HepG2 (cell line): ENCODE results near the gene HERC5. TPM values are rescaled to one million over a fixed set of nuclear protein-coding genes. Genes with fewer than 3 reads are reported as not detected.
A peak's percentile ranks its signal among the peaks of the same experiment; 100 is the strongest.

ENCODE experiments used
- DNMT3B ChIP-seq: conservative IDR thresholded peaks from 2 replicates; pipeline ENCODE4 v1.6.1; 2016; ENCODE audit warnings: missing biosample characterization, control low read depth
- IKZF1 ChIP-seq: fragments of 450-650 bp; IDR thresholded peaks from 2 replicates; pipeline ENCODE4 v1.7.1; 2016
- KMT2A ChIP-seq: sonication (generic); formaldehyde crosslinking; IDR thresholded peaks from 2 replicates; pipeline ENCODE4 v1.4.0; 2020; ENCODE audit warnings: missing genetic modification reagents
- RBAK ChIP-seq: sonication (generic); formaldehyde crosslinking; IDR thresholded peaks from 2 replicates; pipeline ENCODE4 v1.5.1; 2020; ENCODE audit warnings: mild to moderate bottlenecking, missing genetic modification reagents
- U2AF1 ChIP-seq: fragments of 200-400 bp; formaldehyde crosslinking; optimal IDR thresholded peaks from 2 replicates; pipeline ENCODE3; 2017; ENCODE audit warnings: mild to moderate bottlenecking, low read depth, low read length
- U2AF2 ChIP-seq: fragments of 200-400 bp; formaldehyde crosslinking; IDR thresholded peaks from 2 replicates; pipeline ENCODE4 v1.6.1; 2017; ENCODE audit warnings: low read depth, mild to moderate bottlenecking, low read length
- ZNF253 ChIP-seq: sonication (generic); formaldehyde crosslinking; IDR thresholded peaks from 2 replicates; pipeline ENCODE4 v1.8.0; 2022; ENCODE audit warnings: mild to moderate bottlenecking, missing genetic modification reagents, borderline replicate concordance
- ZNF337 ChIP-seq: sonication (generic); formaldehyde crosslinking; IDR thresholded peaks from 2 replicates; pipeline ENCODE4 v1.5.1; 2020; ENCODE audit warnings: missing genetic modification reagents, low read depth, mild to moderate bottlenecking, borderline replicate concordance
- ZNF713 ChIP-seq: sonication (generic); formaldehyde crosslinking; IDR thresholded peaks from 2 replicates; pipeline ENCODE4 v1.4.0; 2020; ENCODE audit warnings: mild to moderate bottlenecking, missing genetic modification reagents
- ZNF724P ChIP-seq: sonication (generic); formaldehyde crosslinking; IDR thresholded peaks from 2 replicates; pipeline ENCODE4 v1.8.0; 2022; ENCODE audit warnings: missing genetic modification reagents, borderline replicate concordance
- ZNF775 ChIP-seq: sonication (generic); formaldehyde crosslinking; IDR thresholded peaks from 2 replicates; pipeline ENCODE4 v1.4.0; 2020; ENCODE audit warnings: missing genetic modification reagents, mild to moderate bottlenecking, moderate library complexity, borderline replicate concordance
- polyA plus RNA-seq, 8 experiments: library from polyadenylated mRNA; depleted of rRNA in 3 of 8; stranded (reverse) in 7 of 8; unstranded in 1 of 8; fragments of >200 nt; fragmentation: Illumina TruSeq in 4 of 8; extraction: Trizol in 4 of 8; gene quantifications; 2 replicates each; pipeline versions ENCODE4 v1.2.1 to v1.2.3, GENCODE V29; 2011 to 2016; ENCODE audit warnings: low read depth in 4 of 8, missing spikeins in 1 of 8, mixed read lengths in 1 of 8; ENCODE audit not compliant: insufficient read depth in 1 of 8
- total RNA-seq, 5 experiments: library from RNA; depleted of rRNA; stranded (reverse); fragments of >200 nt; fragmentation: Illumina TruSeq; extraction: Trizol; gene quantifications; 2 replicates each; pipeline ENCODE4 v1.2.3, GENCODE V29; 2016; ENCODE audit warnings: low read depth in 1 of 5
- TF ChIP-seq, protein P1 (sequence below): sonication (generic); formaldehyde crosslinking; IDR thresholded peaks from one replicate; pipeline ENCODE4 v1.5.1; 2020; ENCODE audit warnings: mild to moderate bottlenecking, missing genetic modification reagents; ENCODE audit errors: not compliant biosample characterization
- TF ChIP-seq, protein P2 (sequence below): sonication (generic); formaldehyde crosslinking; IDR thresholded peaks from 2 replicates; pipeline ENCODE4 v1.5.0; 2020; ENCODE audit warnings: missing genetic modification reagents
- TF ChIP-seq, protein P3 (sequence below): IDR thresholded peaks from 2 replicates; pipeline ENCODE4 v1.6.1; 2016
- TF ChIP-seq, protein P4 (sequence below): sonication (generic); formaldehyde crosslinking; IDR thresholded peaks from 2 replicates; pipeline ENCODE4 v1.8.1; 2022; ENCODE audit warnings: mild to moderate bottlenecking, missing genetic modification reagents

HERC5 gene
- total and polyA plus RNA-seq, 2 of the 13 experiments (the other 11 are each of a cell fraction or from before 2014, with no cell fraction given), result 0.13 to 0.33 TPM

DNA sequence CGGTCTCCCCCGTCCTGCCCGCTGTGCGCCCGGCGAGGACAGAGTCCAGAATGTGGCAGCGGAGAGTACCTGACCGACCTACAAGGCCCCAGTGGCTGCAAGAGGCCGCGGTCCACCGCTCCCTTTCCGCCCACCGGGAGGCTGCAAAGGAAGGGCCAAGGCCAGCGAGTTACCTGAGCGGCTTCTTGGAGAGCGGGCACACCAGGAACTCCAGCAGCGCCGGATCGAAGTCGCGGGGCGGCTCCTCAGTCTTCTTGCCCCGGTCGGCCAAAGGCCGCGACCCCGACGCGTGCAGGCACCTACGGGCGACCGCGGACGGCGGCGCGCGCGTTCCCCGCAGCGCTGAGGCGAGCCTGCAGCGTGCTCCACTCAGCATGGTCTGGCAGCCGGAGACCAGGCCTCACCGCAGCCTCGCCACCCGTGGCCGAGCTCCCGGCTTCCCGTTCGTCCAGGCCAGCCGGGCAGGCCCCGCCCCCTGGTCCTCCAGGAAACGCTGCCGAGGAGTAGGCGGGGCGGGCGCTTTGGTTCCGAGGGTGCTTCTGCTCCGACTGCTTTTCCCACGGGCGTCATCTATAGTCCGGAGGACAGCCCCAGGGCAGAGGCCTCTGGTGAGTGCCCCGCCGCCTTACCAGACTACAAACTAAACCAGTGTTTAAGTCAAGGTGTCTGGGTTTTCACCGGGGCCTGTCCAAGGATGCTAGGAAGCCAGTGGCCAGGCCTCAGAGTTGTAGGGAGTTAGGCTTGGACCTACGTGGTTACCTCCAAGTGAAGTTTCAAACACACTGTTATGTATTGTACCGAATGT, 66.6 kb downstream of the HERC5 start, which contains the start of gene PYURF (continued):
- TF ChIP-seq, protein P1, sequence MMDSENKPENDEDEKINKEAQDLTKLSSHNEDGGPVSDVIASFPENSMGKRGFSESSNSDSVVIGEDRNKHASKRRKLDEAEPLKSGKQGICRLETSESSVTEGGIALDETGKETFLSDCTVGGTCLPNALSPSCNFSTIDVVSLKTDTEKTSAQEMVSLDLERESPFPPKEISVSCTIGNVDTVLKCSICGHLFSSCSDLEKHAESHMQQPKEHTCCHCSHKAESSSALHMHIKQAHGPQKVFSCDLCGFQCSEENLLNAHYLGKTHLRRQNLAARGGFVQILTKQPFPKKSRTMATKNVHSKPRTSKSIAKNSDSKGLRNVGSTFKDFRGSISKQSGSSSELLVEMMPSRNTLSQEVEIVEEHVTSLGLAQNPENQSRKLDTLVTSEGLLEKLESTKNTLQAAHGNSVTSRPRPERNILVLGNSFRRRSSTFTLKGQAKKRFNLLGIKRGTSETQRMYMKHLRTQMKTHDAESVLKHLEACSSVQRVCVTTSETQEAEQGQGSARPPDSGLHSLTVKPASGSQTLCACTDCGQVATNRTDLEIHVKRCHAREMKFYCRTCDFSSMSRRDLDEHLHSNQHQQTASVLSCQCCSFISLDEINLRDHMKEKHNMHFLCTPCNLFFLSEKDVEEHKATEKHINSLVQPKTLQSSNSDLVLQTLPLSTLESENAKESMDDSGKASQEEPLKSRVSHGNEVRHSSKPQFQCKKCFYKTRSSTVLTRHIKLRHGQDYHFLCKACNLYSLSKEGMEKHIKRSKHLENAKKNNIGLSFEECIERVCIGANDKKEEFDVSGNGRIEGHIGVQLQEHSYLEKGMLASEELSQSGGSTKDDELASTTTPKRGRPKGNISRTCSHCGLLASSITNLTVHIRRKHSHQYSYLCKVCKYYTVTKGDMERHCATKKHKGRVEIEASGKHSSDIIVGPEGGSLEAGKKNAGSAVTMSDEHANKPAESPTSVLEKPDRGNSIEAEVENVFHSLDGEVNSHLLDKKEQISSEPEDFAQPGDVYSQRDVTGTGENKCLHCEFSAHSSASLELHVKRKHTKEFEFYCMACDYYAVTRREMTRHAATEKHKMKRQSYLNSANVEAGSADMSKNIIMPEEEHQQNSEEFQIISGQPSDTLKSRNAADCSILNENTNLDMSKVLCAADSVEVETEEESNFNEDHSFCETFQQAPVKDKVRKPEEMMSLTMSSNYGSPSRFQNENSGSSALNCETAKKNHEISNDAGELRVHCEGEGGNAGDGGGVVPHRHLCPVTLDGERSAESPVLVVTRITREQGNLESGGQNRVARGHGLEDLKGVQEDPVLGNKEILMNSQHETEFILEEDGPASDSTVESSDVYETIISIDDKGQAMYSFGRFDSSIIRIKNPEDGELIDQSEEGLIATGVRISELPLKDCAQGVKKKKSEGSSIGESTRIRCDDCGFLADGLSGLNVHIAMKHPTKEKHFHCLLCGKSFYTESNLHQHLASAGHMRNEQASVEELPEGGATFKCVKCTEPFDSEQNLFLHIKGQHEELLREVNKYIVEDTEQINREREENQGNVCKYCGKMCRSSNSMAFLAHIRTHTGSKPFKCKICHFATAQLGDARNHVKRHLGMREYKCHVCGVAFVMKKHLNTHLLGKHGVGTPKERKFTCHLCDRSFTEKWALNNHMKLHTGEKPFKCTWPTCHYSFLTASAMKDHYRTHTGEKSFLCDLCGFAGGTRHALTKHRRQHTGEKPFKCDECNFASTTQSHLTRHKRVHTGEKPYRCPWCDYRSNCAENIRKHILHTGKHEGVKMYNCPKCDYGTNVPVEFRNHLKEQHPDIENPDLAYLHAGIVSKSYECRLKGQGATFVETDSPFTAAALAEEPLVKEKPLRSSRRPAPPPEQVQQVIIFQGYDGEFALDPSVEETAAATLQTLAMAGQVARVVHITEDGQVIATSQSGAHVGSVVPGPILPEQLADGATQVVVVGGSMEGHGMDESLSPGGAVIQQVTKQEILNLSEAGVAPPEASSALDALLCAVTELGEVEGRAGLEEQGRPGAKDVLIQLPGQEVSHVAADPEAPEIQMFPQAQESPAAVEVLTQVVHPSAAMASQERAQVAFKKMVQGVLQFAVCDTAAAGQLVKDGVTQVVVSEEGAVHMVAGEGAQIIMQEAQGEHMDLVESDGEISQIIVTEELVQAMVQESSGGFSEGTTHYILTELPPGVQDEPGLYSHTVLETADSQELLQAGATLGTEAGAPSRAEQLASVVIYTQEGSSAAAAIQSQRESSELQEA (CRISPR knock-in tag), result peak; percentile 10
- TF ChIP-seq, protein P2, sequence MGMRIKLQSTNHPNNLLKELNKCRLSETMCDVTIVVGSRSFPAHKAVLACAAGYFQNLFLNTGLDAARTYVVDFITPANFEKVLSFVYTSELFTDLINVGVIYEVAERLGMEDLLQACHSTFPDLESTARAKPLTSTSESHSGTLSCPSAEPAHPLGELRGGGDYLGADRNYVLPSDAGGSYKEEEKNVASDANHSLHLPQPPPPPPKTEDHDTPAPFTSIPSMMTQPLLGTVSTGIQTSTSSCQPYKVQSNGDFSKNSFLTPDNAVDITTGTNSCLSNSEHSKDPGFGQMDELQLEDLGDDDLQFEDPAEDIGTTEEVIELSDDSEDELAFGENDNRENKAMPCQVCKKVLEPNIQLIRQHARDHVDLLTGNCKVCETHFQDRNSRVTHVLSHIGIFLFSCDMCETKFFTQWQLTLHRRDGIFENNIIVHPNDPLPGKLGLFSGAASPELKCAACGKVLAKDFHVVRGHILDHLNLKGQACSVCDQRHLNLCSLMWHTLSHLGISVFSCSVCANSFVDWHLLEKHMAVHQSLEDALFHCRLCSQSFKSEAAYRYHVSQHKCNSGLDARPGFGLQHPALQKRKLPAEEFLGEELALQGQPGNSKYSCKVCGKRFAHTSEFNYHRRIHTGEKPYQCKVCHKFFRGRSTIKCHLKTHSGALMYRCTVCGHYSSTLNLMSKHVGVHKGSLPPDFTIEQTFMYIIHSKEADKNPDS (CRISPR knock-in tag), result peak; percentile 57; the same call in 1 of the 2 replicates
- TF ChIP-seq, protein P3, sequence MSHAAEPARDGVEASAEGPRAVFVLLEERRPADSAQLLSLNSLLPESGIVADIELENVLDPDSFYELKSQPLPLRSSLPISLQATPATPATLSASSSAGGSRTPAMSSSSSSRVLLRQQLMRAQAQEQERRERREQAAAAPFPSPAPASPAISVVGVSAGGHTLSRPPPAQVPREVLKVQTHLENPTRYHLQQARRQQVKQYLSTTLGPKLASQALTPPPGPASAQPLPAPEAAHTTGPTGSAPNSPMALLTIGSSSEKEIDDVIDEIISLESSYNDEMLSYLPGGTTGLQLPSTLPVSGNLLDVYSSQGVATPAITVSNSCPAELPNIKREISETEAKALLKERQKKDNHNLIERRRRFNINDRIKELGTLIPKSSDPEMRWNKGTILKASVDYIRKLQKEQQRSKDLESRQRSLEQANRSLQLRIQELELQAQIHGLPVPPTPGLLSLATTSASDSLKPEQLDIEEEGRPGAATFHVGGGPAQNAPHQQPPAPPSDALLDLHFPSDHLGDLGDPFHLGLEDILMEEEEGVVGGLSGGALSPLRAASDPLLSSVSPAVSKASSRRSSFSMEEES, result peak; percentile 51
- TF ChIP-seq ZNF337 (peak; percentile 67; the same call in 1 of the 2 replicates), KMT2A (CRISPR knock-in tag) (peak; percentile 96), DNMT3B (CRISPR knock-in tag) (no peak), ZNF775 (CRISPR knock-in tag) (peak; percentile 55; the same call in 1 of the 2 replicates), IKZF1 (no peak), ZNF253 (CRISPR knock-in tag) (peak; percentile 76; the same call in 1 of the 2 replicates), RBAK (no peak), ZNF713 (peak; percentile 91), U2AF2 (no peak), U2AF1 (no peak), ZNF724P (CRISPR knock-in tag) (peak; percentile 92)
- TF ChIP-seq, protein P4, sequence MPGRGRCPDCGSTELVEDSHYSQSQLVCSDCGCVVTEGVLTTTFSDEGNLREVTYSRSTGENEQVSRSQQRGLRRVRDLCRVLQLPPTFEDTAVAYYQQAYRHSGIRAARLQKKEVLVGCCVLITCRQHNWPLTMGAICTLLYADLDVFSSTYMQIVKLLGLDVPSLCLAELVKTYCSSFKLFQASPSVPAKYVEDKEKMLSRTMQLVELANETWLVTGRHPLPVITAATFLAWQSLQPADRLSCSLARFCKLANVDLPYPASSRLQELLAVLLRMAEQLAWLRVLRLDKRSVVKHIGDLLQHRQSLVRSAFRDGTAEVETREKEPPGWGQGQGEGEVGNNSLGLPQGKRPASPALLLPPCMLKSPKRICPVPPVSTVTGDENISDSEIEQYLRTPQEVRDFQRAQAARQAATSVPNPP, result peak; percentile 52; the same call in 1 of the 2 replicates
